Stimulated activated CD4-positive, alpha-beta T cell treated with anti-CD3 and anti-CD28 coated beads, TNF-alpha, amount 100 ng/mL, for 1 hour (primary cell): Measurements from ENCODE around the gene CARNS1.
"Not testable (repeated sequence)": the region's sequence is repeated elsewhere in the genome, so short reads cannot be mapped to it uniquely, and the experiment has no call there.

ENCODE experiments used
- DNase-seq, 3 donors: peaks; one replicate each; pipeline ENCODE4 v3.0.0-alpha.2; 2020; ENCODE audit warnings: low read depth in 3 of 3, low spot score in 1 of 3

The CARNS1 gene

GRCh38 chr11:67464411-67465188, 49.1 kb downstream of the CARNS1 start:
- DNase-seq: peak; percentile 86 to 89 (median 87)

- no peak for DNase-seq
Measured at GRCh38 chr11:67465189-67465510, 49.7 kb downstream of the CARNS1 start.

GRCh38 chr11:67465530-67465929, 50.1 kb downstream of the CARNS1 start:
- not testable (repeated sequence) for DNase-seq

GRCh38 chr11:67466367-67466766, 50.9 kb downstream of the CARNS1 start:
- no peak for DNase-seq

GRCh38 chr11:67466962-67467771, 51.7 kb downstream of the CARNS1 start:
- DNase-seq: no peak

- DNase-seq: no peak
Measured at GRCh38 chr11:67468056-67468455, 52.6 kb downstream of the CARNS1 start.

- no peak for DNase-seq
Measured at GRCh38 chr11:67468456-67468758, 52.9 kb downstream of the CARNS1 start.

GRCh38 chr11:67468759-67469507, 53.5 kb downstream of the CARNS1 start, which contains the start of gene TMEM134:
Gene TMEM134 (minus strand): TSS chr11:67469251. CDS start chr11:67469192, 59 bp downstream.
- peak; percentile 88 to 95 (median 90) for DNase-seq

- DNase-seq: no peak
Measured at GRCh38 chr11:67469508-67469811, 54.0 kb downstream of the CARNS1 start.

GRCh38 chr11:67470337-67471002, 55.0 kb downstream of the CARNS1 start:
- DNase-seq: no peak

- DNase-seq: no peak
Measured at GRCh38 chr11:67472882-67473281, 57.4 kb downstream of the CARNS1 start.
